Activated CD4-positive, CD25-positive, alpha-beta regulatory T cell (primary cell): ENCODE measurements around the gene ATP13A2.

Experiments used
- DNase-seq, 4 experiments: peaks; one replicate each; lab custom pipeline; 2025; lab: John Stamatoyannopoulos, UW

The ATP13A2 gene

GRCh38 chr1:17011439-17012307 lies at the start of gene ATP13A2:
Gene ATP13A2 (minus strand): TSS chr1:17011928. CDS start chr1:17011738, 190 bp downstream.
- DNase-seq = peak; percentile 64 to 76 (median 70)

- DNase-seq = no peak
Measured at GRCh38 chr1:17061486-17061885, 49.8 kb upstream of the ATP13A2 start.

GRCh38 chr1:17060306-17060749 lies 48.6 kb upstream of the ATP13A2 start:
- DNase-seq = no peak

- no peak for DNase-seq
Measured at GRCh38 chr1:17059391-17060305, 47.9 kb upstream of the ATP13A2 start.

- no peak for DNase-seq
Measured at GRCh38 chr1:17056551-17056950, 44.8 kb upstream of the ATP13A2 start.

- no peak for DNase-seq
Measured at GRCh38 chr1:17055801-17056200, 44.1 kb upstream of the ATP13A2 start.

- DNase-seq = peak; percentile 94 to 98 (median 98)
Measured at GRCh38 chr1:17053685-17054410, 42.1 kb upstream of the ATP13A2 start, which contains the start of gene SDHB. Gene SDHB (minus strand): TSS chr1:17054032. CDS start chr1:17054019, 13 bp downstream.

GRCh38 chr1:17053086-17053684 lies 41.5 kb upstream of the ATP13A2 start:
- DNase-seq = no peak

- DNase-seq = no peak
Measured at GRCh38 chr1:17052641-17053040, 40.9 kb upstream of the ATP13A2 start.

- DNase-seq = no peak
Measured at GRCh38 chr1:17052038-17052437, 40.3 kb upstream of the ATP13A2 start.

- DNase-seq = no peak
Measured at GRCh38 chr1:17047924-17048323, 36.2 kb upstream of the ATP13A2 start.

GRCh38 chr1:17046334-17046657 lies 34.6 kb upstream of the ATP13A2 start:
- DNase-seq = no peak

GRCh38 chr1:17045634-17046333 lies 34.1 kb upstream of the ATP13A2 start:
- no peak for DNase-seq

- DNase-seq = no peak
Measured at GRCh38 chr1:17045150-17045549, 33.4 kb upstream of the ATP13A2 start.

GRCh38 chr1:17043676-17044075 lies 31.9 kb upstream of the ATP13A2 start:
- no peak for DNase-seq

GRCh38 chr1:17040135-17040534 lies 28.4 kb upstream of the ATP13A2 start:
- DNase-seq = no peak

GRCh38 chr1:17039522-17039921 lies 27.8 kb upstream of the ATP13A2 start:
- DNase-seq = no peak

GRCh38 chr1:17033481-17033880 lies 21.8 kb upstream of the ATP13A2 start:
- DNase-seq = no peak

GRCh38 chr1:17032741-17033140 lies 21.0 kb upstream of the ATP13A2 start:
- no peak for DNase-seq

- no peak for DNase-seq
Measured at GRCh38 chr1:17031436-17031835, 19.7 kb upstream of the ATP13A2 start.

GRCh38 chr1:17030206-17030605 lies 18.5 kb upstream of the ATP13A2 start:
- no peak for DNase-seq
